NCI-H460 (cell line): ENCODE data around the gene TSEN54. TPM values are rescaled to one million over a fixed set of nuclear protein-coding genes. Genes with fewer than 3 reads are reported as not detected.

Experiments used
- DNase-seq: peaks from one replicate; pipeline ENCODE4 v3.0.0-alpha.2; 2016; ENCODE audit warnings: low read depth; ENCODE audit errors: extremely low read depth
- total RNA-seq: library from RNA; depleted of rRNA; stranded (reverse); fragments of >200 nt; shearing (Covaris generic); gene quantifications from 2 replicates; pipeline ENCODE4 v1.2.3, GENCODE V29; 2014

Gene TSEN54
- total RNA-seq, 1 experiment from 2014 or later, result 17.3 TPM

GRCh38 chr17:75558666-75559530, 42.6 kb downstream of the TSEN54 start:
- DNase-seq, result no peak

GRCh38 chr17:75559958-75560533, 43.7 kb downstream of the TSEN54 start:
- no peak for DNase-seq

GRCh38 chr17:75561927-75562603, 45.7 kb downstream of the TSEN54 start:
- DNase-seq, result no peak

- no peak for DNase-seq
Measured at GRCh38 chr17:75563063-75563758, 46.9 kb downstream of the TSEN54 start.

- DNase-seq, result no peak
Measured at GRCh38 chr17:75564195-75564594, 47.9 kb downstream of the TSEN54 start.

- DNase-seq, result no peak
Measured at GRCh38 chr17:75565066-75565465, 48.7 kb downstream of the TSEN54 start.

- DNase-seq, result no peak
Measured at GRCh38 chr17:75565618-75566017, 49.3 kb downstream of the TSEN54 start.

- DNase-seq, result no peak
Measured at GRCh38 chr17:75566416-75566815, 50.1 kb downstream of the TSEN54 start.

- DNase-seq, result no peak
Measured at GRCh38 chr17:75566834-75567233, 50.5 kb downstream of the TSEN54 start.

- DNase-seq, result no peak
Measured at GRCh38 chr17:75568412-75569255, 52.3 kb downstream of the TSEN54 start.

- no peak for DNase-seq
Measured at GRCh38 chr17:75570034-75570676, 53.8 kb downstream of the TSEN54 start.

GRCh38 chr17:75570772-75571171, 54.4 kb downstream of the TSEN54 start:
- DNase-seq, result no peak

- no peak for DNase-seq
Measured at GRCh38 chr17:75571197-75571884, 55.0 kb downstream of the TSEN54 start.

GRCh38 chr17:75571885-75572215, 55.5 kb downstream of the TSEN54 start:
- no peak for DNase-seq

- DNase-seq, result no peak
Measured at GRCh38 chr17:75572713-75573539, 56.6 kb downstream of the TSEN54 start.

GRCh38 chr17:75573540-75573957, 57.2 kb downstream of the TSEN54 start:
- DNase-seq, result no peak

- DNase-seq, result no peak
Measured at GRCh38 chr17:75573994-75574393, 57.7 kb downstream of the TSEN54 start.
